Nephron progenitor cell (in vitro differentiated cells): ENCODE results near the gene SLBP.

Source experiments
- DNase-seq: peaks from one replicate; pipeline ENCODE4 v3.0.0; 2021
- H3K27ac Mint-ChIP-seq: 2 replicates; pipeline ENCODE4 v1.8.0; 2021; ENCODE audit warnings: mild to moderate bottlenecking, moderate library complexity, mixed read lengths
- H3K27me3 Mint-ChIP-seq: 2 replicates; pipeline ENCODE4 v1.8.0; 2021; ENCODE audit warnings: mild to moderate bottlenecking, low read depth, mixed read lengths; ENCODE audit not compliant: poor library complexity
- H3K36me3 Mint-ChIP-seq: 2 replicates; pipeline ENCODE4 v1.8.0; 2021; ENCODE audit warnings: low read depth, mixed read lengths
- H3K4me1 Mint-ChIP-seq: 2 replicates; pipeline ENCODE4 v1.8.0; 2021; ENCODE audit warnings: mixed read lengths
- H3K4me3 Mint-ChIP-seq: 2 replicates; pipeline ENCODE4 v1.8.0; 2021; ENCODE audit warnings: mild to moderate bottlenecking, moderate library complexity, mixed read lengths
- H3K9me3 Mint-ChIP-seq: 2 replicates; pipeline ENCODE4 v1.8.0; 2021; ENCODE audit warnings: mild to moderate bottlenecking, moderate library complexity, mixed read lengths
- TF ChIP-seq, protein P1 (sequence below): fragments of 200-600 bp; sonication (generic); IDR thresholded peaks from 2 replicates; pipeline ENCODE4 v1.5.0; 2021; ENCODE audit warnings: antibody characterized with exemption

SLBP gene

DNA sequence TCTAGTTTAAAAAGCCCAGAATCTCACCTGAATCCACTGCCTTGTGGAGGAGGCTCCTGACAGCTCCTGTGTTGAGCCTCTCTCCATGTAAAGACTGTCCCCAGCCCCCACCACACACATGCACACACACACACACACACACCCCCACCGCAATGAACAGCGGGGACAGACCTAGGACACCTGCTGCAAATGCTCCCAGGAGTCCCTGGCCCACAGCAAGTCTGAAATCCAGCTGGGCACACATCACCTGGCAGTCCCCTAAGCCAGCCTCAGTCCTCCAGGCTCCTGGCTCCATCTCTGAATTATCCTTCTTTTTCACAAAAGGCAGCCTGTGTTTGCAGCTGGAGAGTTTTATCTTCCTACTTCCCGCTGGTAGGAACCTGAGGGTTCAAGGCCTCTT, 21.4 kb downstream of the SLBP start:
- Mint-ChIP-seq H3K4me3 (no peak overlapping the region), H3K27me3 (no peaks in the 10 kb centered on the region), H3K36me3 (peaks cover 45% of the 10 kb centered on the region), H3K9me3 (no peaks in the 10 kb centered on the region), H3K27ac (peak overlapping the region; percentile 87), H3K4me1 (no peaks in the 10 kb centered on the region)
- TF ChIP-seq, protein P1, sequence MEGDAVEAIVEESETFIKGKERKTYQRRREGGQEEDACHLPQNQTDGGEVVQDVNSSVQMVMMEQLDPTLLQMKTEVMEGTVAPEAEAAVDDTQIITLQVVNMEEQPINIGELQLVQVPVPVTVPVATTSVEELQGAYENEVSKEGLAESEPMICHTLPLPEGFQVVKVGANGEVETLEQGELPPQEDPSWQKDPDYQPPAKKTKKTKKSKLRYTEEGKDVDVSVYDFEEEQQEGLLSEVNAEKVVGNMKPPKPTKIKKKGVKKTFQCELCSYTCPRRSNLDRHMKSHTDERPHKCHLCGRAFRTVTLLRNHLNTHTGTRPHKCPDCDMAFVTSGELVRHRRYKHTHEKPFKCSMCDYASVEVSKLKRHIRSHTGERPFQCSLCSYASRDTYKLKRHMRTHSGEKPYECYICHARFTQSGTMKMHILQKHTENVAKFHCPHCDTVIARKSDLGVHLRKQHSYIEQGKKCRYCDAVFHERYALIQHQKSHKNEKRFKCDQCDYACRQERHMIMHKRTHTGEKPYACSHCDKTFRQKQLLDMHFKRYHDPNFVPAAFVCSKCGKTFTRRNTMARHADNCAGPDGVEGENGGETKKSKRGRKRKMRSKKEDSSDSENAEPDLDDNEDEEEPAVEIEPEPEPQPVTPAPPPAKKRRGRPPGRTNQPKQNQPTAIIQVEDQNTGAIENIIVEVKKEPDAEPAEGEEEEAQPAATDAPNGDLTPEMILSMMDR, result no peak
- no peak for DNase-seq

DNA sequence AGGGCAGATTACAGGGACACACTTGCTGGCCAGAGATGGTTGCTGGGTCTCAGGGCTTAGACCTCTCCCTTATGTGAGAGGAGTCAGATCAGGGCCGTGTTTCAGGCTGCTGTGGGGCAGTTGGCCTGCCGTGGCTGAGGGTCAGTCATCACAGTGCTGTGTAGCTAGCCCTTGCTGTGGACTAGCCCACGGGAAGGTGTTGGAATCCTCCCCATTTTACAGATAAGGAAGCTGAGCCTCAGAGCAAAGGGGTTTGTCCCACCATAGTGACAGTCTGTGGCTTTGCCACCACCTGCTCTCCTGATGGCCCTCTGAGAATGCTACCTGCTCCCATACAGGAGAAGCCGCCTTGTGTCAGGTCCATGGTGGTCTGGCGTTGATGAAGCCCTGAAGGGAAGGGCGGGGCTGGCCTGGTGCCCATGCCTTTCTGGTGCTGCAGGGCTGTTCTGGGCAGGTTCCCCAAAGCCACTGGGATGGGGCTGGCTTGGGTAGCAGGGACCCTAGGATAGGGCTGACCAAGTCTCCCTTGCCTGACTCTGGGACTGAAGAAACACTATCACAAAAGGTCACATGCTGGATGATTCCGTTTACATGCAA, 25.6 kb downstream of the SLBP start:
- Mint-ChIP-seq H3K9me3 (peaks cover 4% of the 10 kb centered on the region), H3K27ac (no peak overlapping the region), H3K27me3 (peaks cover 22% of the 10 kb centered on the region), H3K4me1 (peaks cover 11% of the 10 kb centered on the region), H3K36me3 (peaks cover 17% of the 10 kb centered on the region), H3K4me3 (no peak overlapping the region)
- no peak for DNase-seq
- TF ChIP-seq, protein P1, result no peak

DNA sequence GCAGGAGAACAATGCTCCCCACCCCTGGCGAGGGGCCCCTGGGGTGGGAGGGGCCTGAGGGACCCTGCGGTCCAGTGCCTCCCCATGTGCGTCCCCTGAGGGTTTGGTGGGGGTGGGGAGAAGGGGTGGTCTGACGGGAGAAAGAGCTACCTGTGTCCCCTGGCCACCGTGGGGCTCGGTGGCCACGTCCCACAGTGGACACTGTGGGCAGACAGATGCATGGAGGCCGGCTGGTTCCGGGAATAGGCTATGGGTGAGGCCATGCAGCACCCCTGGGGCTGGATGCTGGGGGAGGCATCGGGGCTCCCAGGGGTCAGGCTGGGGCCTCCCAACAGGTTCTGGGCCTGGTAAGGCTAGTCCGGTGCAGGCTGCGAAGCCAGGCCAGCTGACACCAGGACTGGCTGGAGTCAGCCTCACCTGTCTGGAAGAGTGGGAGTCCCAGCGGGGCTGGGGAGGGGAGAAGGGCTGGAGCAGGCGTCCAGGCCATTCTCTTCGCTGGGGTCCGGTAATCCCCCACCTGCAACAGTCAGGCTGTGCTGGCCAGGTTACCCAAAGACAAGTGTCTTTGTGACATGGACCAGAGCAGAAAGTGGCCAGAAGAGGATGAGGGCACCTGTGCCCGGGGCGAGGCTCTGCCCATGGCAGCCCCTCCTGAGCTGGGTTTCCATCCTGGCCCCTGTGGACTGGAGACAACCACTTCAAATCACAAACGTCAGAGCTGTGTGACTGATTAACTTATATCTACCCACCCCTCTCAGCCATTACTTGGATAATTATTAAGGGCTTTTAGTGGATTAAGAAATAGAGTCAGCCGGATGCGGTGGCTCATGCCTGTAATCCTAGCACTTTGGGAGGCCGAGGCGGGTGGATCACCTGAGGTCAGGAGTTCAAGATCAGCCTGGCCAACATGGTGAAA, 26.6 kb downstream of the SLBP start:
- no peak overlapping the region for H3K4me3 Mint-ChIP-seq
- no peak for DNase-seq

DNA sequence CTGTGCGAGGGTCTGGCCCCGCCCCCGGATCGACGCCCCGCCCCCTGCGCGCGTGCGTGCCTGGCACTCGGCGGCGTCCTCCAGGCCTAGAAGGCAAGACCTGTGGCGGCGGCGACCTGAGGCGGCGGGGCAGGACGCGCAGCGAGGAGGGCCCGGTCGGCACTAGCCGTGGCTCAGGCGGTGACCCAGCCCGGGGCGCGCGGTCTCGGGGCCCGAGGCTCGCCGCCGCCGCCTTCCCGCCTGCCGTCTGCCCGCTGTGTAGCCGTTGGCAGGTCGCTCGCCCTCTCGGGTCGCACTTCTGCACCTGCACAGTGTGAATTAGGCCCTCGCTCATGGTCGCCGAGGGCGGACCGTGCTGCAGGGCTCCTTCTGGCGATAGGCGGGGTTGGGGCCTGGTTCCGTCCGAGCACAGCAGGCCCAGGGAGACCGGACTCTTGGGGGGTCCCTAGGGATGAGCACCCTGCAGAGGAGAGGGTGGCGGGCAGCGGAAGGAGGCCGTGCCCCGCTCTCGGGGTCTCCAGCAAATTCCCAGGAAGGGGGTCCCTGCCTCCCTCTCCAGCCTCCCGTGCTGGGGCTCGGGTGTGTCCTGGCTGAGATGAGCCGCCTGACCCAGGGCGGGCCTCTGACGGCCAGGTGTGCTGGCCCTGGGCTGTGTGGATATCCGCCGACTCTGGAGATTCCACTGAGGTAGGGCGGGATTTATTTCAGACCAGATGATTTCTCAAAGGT, 27.4 kb downstream of the SLBP start:
- Mint-ChIP-seq H3K27ac (no peak overlapping the region), H3K27me3 (peaks cover 34% of the 10 kb centered on the region), H3K36me3 (peaks cover 10% of the 10 kb centered on the region), H3K9me3 (peaks cover 15% of the 10 kb centered on the region), H3K4me3 (peak overlapping the region; percentile 54), H3K4me1 (peaks cover 11% of the 10 kb centered on the region)
- DNase-seq, result peak; percentile 99
- TF ChIP-seq, protein P1, result no peak

More for the DNA sequence above, 26.6 kb downstream of the SLBP start:
- TF ChIP-seq, protein P1, result no peak
- Mint-ChIP-seq H3K27ac (no peak overlapping the region), H3K9me3 (peaks cover 11% of the 10 kb centered on the region), H3K36me3 (peaks cover 12% of the 10 kb centered on the region), H3K27me3 (peaks cover 29% of the 10 kb centered on the region), H3K4me1 (peaks cover 11% of the 10 kb centered on the region)

DNA sequence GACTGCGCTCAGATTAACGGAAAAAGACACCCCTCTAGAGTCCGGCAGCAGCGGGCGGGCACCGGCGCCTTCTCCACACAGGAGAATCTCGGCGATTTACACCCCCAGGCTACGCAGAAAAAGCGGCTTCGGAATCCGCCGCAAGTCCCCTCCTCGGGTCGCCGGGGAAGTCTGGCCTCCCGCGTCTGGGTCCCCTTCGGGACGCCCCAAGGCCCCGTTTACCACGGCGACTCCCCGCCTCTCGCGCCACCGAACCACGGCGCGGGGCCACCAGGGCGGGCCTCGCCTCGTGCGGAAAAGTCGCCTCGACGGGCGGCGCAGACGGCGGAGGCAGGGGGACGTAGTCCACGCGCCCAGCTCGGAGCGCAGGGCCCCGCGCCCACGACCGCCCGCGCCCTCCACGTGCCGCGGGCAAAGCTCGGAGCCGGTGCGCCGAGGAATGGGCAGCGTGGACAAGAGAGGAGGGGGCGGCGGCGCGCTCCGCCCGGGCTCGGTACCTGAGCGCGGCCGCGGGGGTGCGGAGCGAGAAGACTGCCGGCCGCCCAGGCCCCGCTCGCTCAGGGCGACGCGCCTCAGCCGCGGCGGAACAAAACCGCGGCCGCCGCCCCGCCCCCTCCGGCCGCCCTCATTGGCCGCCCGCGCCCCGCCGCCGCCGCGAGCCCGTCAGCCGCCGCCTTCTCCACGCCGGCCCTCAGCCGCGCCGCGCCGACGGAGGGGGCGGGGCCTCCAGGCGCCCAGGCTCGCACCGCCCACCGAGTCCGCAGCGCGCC, 28.2 kb downstream of the SLBP start, which contains the start of gene FAM53A:
FAM53A (minus strand) TSS at position 578 of the 770 bp plus-strand sequence. CDS start 15,572 bp downstream, outside the sequence.
- no peak within 1 kb of the TSS for H3K27ac Mint-ChIP-seq
- H3K4me3 Mint-ChIP-seq, result peak within 1 kb of the TSS; percentile 81
- peaks cover 6% of the 10 kb centered on the region for H3K36me3 Mint-ChIP-seq
- DNase-seq, result no peak
- peaks cover 15% of the 10 kb centered on the region for H3K9me3 Mint-ChIP-seq
- H3K4me1 Mint-ChIP-seq, result peaks cover 11% of the 10 kb centered on the region
- TF ChIP-seq, protein P1, result no peak
- H3K27me3 Mint-ChIP-seq, result peaks cover 40% of the 10 kb centered on the region
